ENCODE data around the gene PIP5K1A.
"Not testable (repeated sequence)": the region's sequence is repeated elsewhere in the genome, so short reads cannot be mapped to it uniquely, and the experiment has no call there.

- not testable (repeated sequence) for TF ChIP-seq POLR2A (IDR thresholded peaks at IDR 0.05)
- TF ChIP-seq, protein P1, sequence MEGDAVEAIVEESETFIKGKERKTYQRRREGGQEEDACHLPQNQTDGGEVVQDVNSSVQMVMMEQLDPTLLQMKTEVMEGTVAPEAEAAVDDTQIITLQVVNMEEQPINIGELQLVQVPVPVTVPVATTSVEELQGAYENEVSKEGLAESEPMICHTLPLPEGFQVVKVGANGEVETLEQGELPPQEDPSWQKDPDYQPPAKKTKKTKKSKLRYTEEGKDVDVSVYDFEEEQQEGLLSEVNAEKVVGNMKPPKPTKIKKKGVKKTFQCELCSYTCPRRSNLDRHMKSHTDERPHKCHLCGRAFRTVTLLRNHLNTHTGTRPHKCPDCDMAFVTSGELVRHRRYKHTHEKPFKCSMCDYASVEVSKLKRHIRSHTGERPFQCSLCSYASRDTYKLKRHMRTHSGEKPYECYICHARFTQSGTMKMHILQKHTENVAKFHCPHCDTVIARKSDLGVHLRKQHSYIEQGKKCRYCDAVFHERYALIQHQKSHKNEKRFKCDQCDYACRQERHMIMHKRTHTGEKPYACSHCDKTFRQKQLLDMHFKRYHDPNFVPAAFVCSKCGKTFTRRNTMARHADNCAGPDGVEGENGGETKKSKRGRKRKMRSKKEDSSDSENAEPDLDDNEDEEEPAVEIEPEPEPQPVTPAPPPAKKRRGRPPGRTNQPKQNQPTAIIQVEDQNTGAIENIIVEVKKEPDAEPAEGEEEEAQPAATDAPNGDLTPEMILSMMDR (IDR thresholded peaks at IDR 0.05 in 4 of 5, conservative IDR thresholded peaks at IDR 0.05 in 1 of 5), result not testable (repeated sequence)
Observed at GRCh38 chr1:151205381-151205965, 7.1 kb downstream of the PIP5K1A start.
